MV-4-11 (cell line): ENCODE measurements around the gene TTC24.

Experiments used
- DNase-seq: peaks from one replicate; lab custom pipeline; 2025; lab: John Stamatoyannopoulos, UW

TTC24 gene

GRCh38 chr1:156579472-156579871, at the start of gene TTC24:
TTC24 (plus strand) TSS chr1:156579723; CDS start chr1:156581365, 1,642 bp downstream.
- no peak for DNase-seq

GRCh38 chr1:156530006-156530405, 49.5 kb upstream of the TTC24 start:
- DNase-seq: no peak

- DNase-seq: no peak
Observed at GRCh38 chr1:156532374-156532773, 47.1 kb upstream of the TTC24 start.

- DNase-seq: no peak
Observed at GRCh38 chr1:156533568-156534220, 45.8 kb upstream of the TTC24 start.

- DNase-seq: no peak
Observed at GRCh38 chr1:156534424-156535060, 45.0 kb upstream of the TTC24 start.

GRCh38 chr1:156537027-156537426, 42.5 kb upstream of the TTC24 start:
- DNase-seq: no peak

GRCh38 chr1:156538711-156539440, 40.6 kb upstream of the TTC24 start:
- no peak for DNase-seq

- DNase-seq: peak; percentile 6
Observed at GRCh38 chr1:156539818-156540355, 39.6 kb upstream of the TTC24 start.

GRCh38 chr1:156540955-156541354, 38.6 kb upstream of the TTC24 start:
- no peak for DNase-seq

GRCh38 chr1:156543066-156543465, 36.5 kb upstream of the TTC24 start:
- no peak for DNase-seq

GRCh38 chr1:156544592-156545102, 34.9 kb upstream of the TTC24 start:
- no peak for DNase-seq

- no peak for DNase-seq
Observed at GRCh38 chr1:156546267-156546666, 33.3 kb upstream of the TTC24 start.

GRCh38 chr1:156547434-156547833, 32.1 kb upstream of the TTC24 start:
- DNase-seq: no peak

GRCh38 chr1:156547982-156548381, 31.5 kb upstream of the TTC24 start:
- no peak for DNase-seq

GRCh38 chr1:156549390-156549789, 30.1 kb upstream of the TTC24 start:
- no peak for DNase-seq

GRCh38 chr1:156549831-156550230, 29.7 kb upstream of the TTC24 start:
- no peak for DNase-seq

- DNase-seq: no peak
Observed at GRCh38 chr1:156550346-156550745, 29.2 kb upstream of the TTC24 start.

GRCh38 chr1:156551066-156551643, 28.4 kb upstream of the TTC24 start:
- no peak for DNase-seq

GRCh38 chr1:156551869-156552268, 27.7 kb upstream of the TTC24 start:
- peak; percentile 32 for DNase-seq

- DNase-seq: no peak
Observed at GRCh38 chr1:156552518-156552917, 27.0 kb upstream of the TTC24 start.

GRCh38 chr1:156552937-156553336, 26.6 kb upstream of the TTC24 start:
- peak; percentile 96 for DNase-seq

- DNase-seq: no peak
Observed at GRCh38 chr1:156553860-156554485, 25.6 kb upstream of the TTC24 start.
